ENCODE results near the gene PSRC1.

The PSRC1 gene

GRCh38 chr1:109272021-109272799 is 10.7 kb downstream of the PSRC1 start:
- DNase-seq (ENCODE audit: low read depth), result no peak

GRCh38 chr1:109271458-109271857 is 11.5 kb downstream of the PSRC1 start:
- DNase-seq (ENCODE audit: low read depth), result no peak

GRCh38 chr1:109270623-109271317 is 12.2 kb downstream of the PSRC1 start:
- no peak for DNase-seq (ENCODE audit: low read depth)

- no peak for DNase-seq (ENCODE audit: low read depth)
Measured at GRCh38 chr1:109269981-109270622, 12.8 kb downstream of the PSRC1 start.

GRCh38 chr1:109269212-109269980 is 13.5 kb downstream of the PSRC1 start:
- DNase-seq (ENCODE audit: low read depth), result no peak

GRCh38 chr1:109268431-109269211 is 14.3 kb downstream of the PSRC1 start:
- DNase-seq (ENCODE audit: low read depth), result no peak

- DNase-seq (ENCODE audit: low read depth), result no peak
Measured at GRCh38 chr1:109267743-109268300, 15.1 kb downstream of the PSRC1 start.

- DNase-seq (ENCODE audit: low read depth), result no peak
Measured at GRCh38 chr1:109266965-109267364, 16.0 kb downstream of the PSRC1 start.

GRCh38 chr1:109265741-109266330 is 17.1 kb downstream of the PSRC1 start:
- DNase-seq (ENCODE audit: low read depth), result no peak

- no peak for DNase-seq (ENCODE audit: low read depth)
Measured at GRCh38 chr1:109265016-109265415, 17.9 kb downstream of the PSRC1 start.

- no peak for DNase-seq (ENCODE audit: low read depth)
Measured at GRCh38 chr1:109264379-109264755, 18.6 kb downstream of the PSRC1 start.

- DNase-seq (ENCODE audit: low read depth), result peak; percentile 72
Measured at GRCh38 chr1:109263597-109264378, 19.2 kb downstream of the PSRC1 start.

GRCh38 chr1:109263234-109263596 is 19.7 kb downstream of the PSRC1 start:
- DNase-seq (ENCODE audit: low read depth), result no peak

- no peak for DNase-seq (ENCODE audit: low read depth)
Measured at GRCh38 chr1:109262231-109263055, 20.5 kb downstream of the PSRC1 start.

- DNase-seq (ENCODE audit: low read depth), result no peak
Measured at GRCh38 chr1:109261578-109261977, 21.4 kb downstream of the PSRC1 start.

- no peak for DNase-seq (ENCODE audit: low read depth)
Measured at GRCh38 chr1:109261006-109261405, 21.9 kb downstream of the PSRC1 start.

- DNase-seq (ENCODE audit: low read depth), result no peak
Measured at GRCh38 chr1:109259674-109260557, 23.0 kb downstream of the PSRC1 start.
